Nephron progenitor cell (in vitro differentiated cells): ENCODE measurements around the gene MMP11.

Experiments
- DNase-seq: peaks from one replicate; pipeline ENCODE4 v3.0.0; 2021
- H3K27ac Mint-ChIP-seq: 2 replicates; pipeline ENCODE4 v1.8.0; 2021; ENCODE audit warnings: mild to moderate bottlenecking, moderate library complexity, mixed read lengths
- H3K27me3 Mint-ChIP-seq: 2 replicates; pipeline ENCODE4 v1.8.0; 2021; ENCODE audit warnings: mild to moderate bottlenecking, low read depth, mixed read lengths; ENCODE audit not compliant: poor library complexity
- H3K36me3 Mint-ChIP-seq: 2 replicates; pipeline ENCODE4 v1.8.0; 2021; ENCODE audit warnings: low read depth, mixed read lengths
- H3K4me1 Mint-ChIP-seq: 2 replicates; pipeline ENCODE4 v1.8.0; 2021; ENCODE audit warnings: mixed read lengths
- H3K4me3 Mint-ChIP-seq: 2 replicates; pipeline ENCODE4 v1.8.0; 2021; ENCODE audit warnings: mild to moderate bottlenecking, moderate library complexity, mixed read lengths
- H3K9me3 Mint-ChIP-seq: 2 replicates; pipeline ENCODE4 v1.8.0; 2021; ENCODE audit warnings: mild to moderate bottlenecking, moderate library complexity, mixed read lengths
- CTCF ChIP-seq: fragments of 200-600 bp; sonication (generic); IDR thresholded peaks from 2 replicates; pipeline ENCODE4 v1.5.0; 2021; ENCODE audit warnings: antibody characterized with exemption

The MMP11 gene

DNA sequence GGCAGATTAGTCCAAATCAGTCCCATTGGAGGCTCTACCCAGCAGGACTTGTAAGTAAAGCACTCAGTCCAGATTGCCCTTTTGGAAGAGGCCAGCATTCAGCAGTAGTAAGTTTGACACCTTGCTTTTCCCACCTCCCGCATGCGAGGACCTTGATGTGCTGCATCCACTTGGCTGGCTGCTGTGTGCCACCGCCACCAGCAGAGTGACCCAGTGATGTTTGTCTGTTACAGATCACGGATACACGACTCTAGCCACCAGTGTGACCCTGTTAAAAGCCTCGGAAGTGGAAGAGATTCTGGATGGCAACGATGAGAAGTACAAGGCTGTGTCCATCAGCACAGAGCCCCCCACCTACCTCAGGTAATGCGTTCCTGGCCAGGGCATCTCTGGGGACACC is 20.7 kb downstream of the MMP11 start:
- Mint-ChIP-seq H3K4me3 (no peak overlapping the region), H3K4me1 (peaks cover 30% of the 10 kb centered on the region), H3K27me3 (no peaks in the 10 kb centered on the region), H3K36me3 (peaks cover 63% of the 10 kb centered on the region), H3K9me3 (no peaks in the 10 kb centered on the region), H3K27ac (peak overlapping the region; percentile 21)
- no peak for DNase-seq
- TF ChIP-seq CTCF, result no peak

- no peak overlapping the region for H3K4me3 Mint-ChIP-seq
- no peaks in the 10 kb centered on the region for H3K27me3 Mint-ChIP-seq
- H3K27ac Mint-ChIP-seq, result peak overlapping the region; percentile 54
- peaks cover 7% of the 10 kb centered on the region for H3K4me1 Mint-ChIP-seq
- peaks cover 79% of the 10 kb centered on the region for H3K36me3 Mint-ChIP-seq
- no peak for TF ChIP-seq CTCF
- no peaks in the 10 kb centered on the region for H3K9me3 Mint-ChIP-seq
- no peak for DNase-seq
Observed at GRCh38 chr22:23796461-23796860, 23.8 kb downstream of the MMP11 start.

DNA sequence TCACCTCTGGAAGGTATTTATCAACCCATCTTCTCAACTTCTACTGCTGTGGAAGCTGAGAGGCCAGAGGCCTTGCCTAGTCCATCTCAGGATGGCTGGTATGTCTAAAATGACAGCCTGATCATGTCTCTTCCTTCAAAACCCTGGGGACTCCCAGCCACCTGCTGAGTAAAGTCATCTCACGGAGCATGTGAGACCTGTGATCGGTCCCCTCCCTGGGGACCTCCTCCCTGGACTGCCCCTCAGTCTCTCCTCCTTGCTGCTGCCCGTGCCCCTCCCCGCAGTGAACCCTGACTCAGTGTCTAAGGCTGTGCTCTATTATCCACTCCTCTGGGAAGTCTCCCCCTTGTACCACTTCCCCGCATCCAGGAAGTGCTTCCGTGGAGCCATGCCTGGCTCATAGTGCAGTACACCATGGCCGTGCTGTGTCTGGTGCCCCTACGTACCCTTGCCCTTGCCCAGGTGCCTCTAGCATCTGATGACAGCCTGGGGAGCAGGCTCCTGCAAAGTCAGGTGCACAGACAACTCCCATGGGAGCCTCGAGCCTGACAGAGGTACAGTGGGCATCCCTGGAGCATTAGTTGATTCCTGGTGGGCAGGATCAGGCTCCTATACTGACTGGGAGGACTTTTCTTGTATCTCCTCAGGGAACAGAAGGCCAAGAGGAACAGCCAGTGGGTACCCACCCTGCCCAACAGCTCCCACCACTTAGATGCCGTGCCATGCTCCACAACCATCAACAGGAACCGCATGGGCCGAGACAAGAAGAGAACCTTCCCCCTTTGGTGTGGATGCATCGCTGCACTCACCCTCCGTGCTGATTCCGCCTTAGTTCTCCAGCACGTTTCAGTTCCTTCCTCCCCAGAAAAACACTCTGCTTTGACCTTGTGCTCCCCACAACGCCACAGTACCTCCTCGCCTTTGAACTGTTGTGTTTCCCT is 27.9 kb downstream of the MMP11 start:
- Mint-ChIP-seq H3K9me3 (no peaks in the 10 kb centered on the region), H3K4me1 (peaks cover 8% of the 10 kb centered on the region), H3K27ac (peak overlapping the region; percentile 71), H3K27me3 (no peaks in the 10 kb centered on the region), H3K36me3 (peaks cover 88% of the 10 kb centered on the region), H3K4me3 (no peak overlapping the region)
- DNase-seq, result no peak
- TF ChIP-seq CTCF, result no peak

DNA sequence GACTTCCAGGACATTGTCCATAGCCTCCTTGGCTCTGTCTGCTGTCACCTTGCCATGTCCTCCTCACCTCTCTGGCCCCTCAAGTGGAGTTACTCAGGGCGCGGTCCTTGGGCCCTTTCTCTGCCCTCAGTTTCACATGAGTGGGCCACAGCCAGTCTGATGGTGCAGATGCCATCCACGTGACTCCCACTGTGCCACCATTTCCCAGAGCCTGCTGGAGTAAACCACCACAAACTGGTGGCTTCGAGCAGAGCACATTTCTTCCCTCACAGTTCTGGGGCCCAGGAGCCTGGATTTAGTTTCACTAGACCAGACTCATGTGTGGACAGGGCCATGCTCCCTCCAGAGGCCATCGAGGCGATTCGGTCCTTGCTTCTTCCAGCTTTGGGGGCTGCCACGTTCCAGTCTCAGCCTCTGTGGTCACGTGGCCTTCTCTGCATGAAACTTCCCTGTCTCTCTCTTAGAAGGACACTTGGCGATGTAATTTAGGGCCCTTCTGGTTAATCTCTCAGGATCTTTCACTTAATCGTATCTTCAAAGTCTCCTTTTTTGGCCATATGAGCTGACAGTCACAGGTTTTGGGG is 28.7 kb downstream of the MMP11 start:
- Mint-ChIP-seq H3K9me3 (no peaks in the 10 kb centered on the region), H3K27ac (peak overlapping the region; percentile 73), H3K27me3 (no peaks in the 10 kb centered on the region), H3K36me3 (peaks cover 88% of the 10 kb centered on the region), H3K4me1 (peaks cover 8% of the 10 kb centered on the region), H3K4me3 (no peak overlapping the region)
- DNase-seq, result no peak
- no peak for TF ChIP-seq CTCF

DNA sequence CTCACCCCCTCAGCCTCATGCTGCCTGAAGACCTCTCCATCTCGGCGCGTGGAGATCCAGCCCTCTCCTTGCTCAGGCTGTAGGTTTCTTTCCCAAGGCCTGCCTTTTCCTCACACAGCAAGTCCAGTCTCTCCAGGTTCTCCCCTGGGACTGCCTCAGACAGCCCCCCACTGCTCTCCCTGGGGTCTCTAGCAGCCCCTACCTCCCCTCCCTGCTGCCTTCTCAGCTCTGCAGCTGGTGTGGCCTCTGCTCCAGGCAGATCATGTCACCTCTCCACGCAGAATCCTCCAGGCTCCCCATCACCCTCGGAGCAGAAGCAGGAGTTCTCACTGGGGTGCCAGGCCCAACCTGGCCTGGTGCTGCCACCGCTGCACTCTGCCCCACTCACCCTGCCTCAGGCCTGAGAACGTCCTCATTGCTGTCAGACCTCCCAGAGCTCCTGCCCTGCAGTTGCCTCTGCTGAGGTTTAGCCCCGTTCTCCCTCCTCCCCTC is 29.3 kb downstream of the MMP11 start:
- no peak for DNase-seq
- Mint-ChIP-seq H3K27me3 (peaks cover 3% of the 10 kb centered on the region), H3K36me3 (peaks cover 88% of the 10 kb centered on the region), H3K9me3 (no peaks in the 10 kb centered on the region), H3K4me1 (peaks cover 8% of the 10 kb centered on the region), H3K4me3 (no peak overlapping the region), H3K27ac (peak overlapping the region; percentile 73)
- no peak for TF ChIP-seq CTCF
